ENCODE data around the gene ZNF429. TPM values are rescaled to one million over a fixed set of nuclear protein-coding genes. Genes with fewer than 3 reads are reported as not detected.

Gene ZNF429
- total RNA-seq, 1 experiment from 2014 or later, result 8.3 TPM

DNA sequence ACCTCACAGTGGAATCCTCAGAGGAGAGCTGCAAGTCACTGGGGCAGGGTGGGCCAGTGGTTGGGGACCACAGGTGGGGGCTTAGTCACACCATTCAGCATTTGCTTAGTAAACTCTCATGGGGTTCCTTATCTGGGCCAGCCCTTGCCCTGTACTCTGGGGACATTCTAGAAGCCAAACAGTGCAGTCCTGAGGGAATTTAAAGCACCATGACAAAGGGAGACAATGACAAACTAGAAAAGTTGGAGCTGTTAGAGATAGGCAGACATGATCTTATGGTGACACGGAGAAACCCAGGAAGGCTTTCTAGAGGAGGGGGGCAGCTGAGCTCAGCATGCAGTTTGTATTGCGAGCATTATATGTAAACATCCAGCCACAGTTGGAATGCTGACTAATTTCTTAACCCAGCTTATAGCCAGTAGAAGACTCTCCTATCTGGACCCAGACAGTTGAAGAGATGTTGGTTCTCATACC lies 87.6 kb downstream of the ZNF429 start:
- Histone ChIP-seq H3K36me3 (ENCODE audit: control insufficient read depth, insufficient read depth, low read length) (no peaks in the 10 kb centered on the region), H3K4me3 (ENCODE audit: low read depth in 2 of 2, low read length in 2 of 2) (no peak overlapping the region), H3K9me3 (ENCODE audit: control insufficient read depth, insufficient read depth, low read depth, low read length) (no peaks in the 10 kb centered on the region), H3K4me1 (ENCODE audit: control insufficient read depth, insufficient read depth, low read length) (no peaks in the 10 kb centered on the region), H3K27me3 (ENCODE audit: control insufficient read depth, insufficient read depth, low read length) (no peaks in the 10 kb centered on the region), H3K27ac (ENCODE audit: low read length) (no peak overlapping the region)
- intact Hi-C loops (cut with micrococcal nuclease; ENCODE audit: unreplicated experiment) (no loop called here), in situ Hi-C loops (cut with HindIII; ENCODE audit: low pct_unique_long_range_greater_than_20kb, low sequenced_read_pairs) (no loop called here)
- POLR2A ChIA-PET, result no interaction called here
- BruUV-seq (replicated peaks), result no TSS peak
- DNase-seq (ENCODE audit: low read depth, low spot score) (no peak), ATAC-seq (no peak)
- CTCF ChIA-PET, result no interaction called here
- TF ChIP-seq, protein P1, sequence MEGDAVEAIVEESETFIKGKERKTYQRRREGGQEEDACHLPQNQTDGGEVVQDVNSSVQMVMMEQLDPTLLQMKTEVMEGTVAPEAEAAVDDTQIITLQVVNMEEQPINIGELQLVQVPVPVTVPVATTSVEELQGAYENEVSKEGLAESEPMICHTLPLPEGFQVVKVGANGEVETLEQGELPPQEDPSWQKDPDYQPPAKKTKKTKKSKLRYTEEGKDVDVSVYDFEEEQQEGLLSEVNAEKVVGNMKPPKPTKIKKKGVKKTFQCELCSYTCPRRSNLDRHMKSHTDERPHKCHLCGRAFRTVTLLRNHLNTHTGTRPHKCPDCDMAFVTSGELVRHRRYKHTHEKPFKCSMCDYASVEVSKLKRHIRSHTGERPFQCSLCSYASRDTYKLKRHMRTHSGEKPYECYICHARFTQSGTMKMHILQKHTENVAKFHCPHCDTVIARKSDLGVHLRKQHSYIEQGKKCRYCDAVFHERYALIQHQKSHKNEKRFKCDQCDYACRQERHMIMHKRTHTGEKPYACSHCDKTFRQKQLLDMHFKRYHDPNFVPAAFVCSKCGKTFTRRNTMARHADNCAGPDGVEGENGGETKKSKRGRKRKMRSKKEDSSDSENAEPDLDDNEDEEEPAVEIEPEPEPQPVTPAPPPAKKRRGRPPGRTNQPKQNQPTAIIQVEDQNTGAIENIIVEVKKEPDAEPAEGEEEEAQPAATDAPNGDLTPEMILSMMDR (IDR thresholded peaks at IDR 0.05), result no peak
- TF ChIP-seq POLR2AphosphoS5 (IDR thresholded peaks at IDR 0.05; ENCODE audit: low read depth, low read length) (no peak), TCF7L2 (IDR thresholded peaks at IDR 0.05; ENCODE audit: low read depth, low read length) (no peak), SIN3A (IDR thresholded peaks at IDR 0.05; ENCODE audit: borderline replicate concordance, insufficient read depth, low read depth, low read length) (no peak)
- TF ChIP-seq, protein P2, sequence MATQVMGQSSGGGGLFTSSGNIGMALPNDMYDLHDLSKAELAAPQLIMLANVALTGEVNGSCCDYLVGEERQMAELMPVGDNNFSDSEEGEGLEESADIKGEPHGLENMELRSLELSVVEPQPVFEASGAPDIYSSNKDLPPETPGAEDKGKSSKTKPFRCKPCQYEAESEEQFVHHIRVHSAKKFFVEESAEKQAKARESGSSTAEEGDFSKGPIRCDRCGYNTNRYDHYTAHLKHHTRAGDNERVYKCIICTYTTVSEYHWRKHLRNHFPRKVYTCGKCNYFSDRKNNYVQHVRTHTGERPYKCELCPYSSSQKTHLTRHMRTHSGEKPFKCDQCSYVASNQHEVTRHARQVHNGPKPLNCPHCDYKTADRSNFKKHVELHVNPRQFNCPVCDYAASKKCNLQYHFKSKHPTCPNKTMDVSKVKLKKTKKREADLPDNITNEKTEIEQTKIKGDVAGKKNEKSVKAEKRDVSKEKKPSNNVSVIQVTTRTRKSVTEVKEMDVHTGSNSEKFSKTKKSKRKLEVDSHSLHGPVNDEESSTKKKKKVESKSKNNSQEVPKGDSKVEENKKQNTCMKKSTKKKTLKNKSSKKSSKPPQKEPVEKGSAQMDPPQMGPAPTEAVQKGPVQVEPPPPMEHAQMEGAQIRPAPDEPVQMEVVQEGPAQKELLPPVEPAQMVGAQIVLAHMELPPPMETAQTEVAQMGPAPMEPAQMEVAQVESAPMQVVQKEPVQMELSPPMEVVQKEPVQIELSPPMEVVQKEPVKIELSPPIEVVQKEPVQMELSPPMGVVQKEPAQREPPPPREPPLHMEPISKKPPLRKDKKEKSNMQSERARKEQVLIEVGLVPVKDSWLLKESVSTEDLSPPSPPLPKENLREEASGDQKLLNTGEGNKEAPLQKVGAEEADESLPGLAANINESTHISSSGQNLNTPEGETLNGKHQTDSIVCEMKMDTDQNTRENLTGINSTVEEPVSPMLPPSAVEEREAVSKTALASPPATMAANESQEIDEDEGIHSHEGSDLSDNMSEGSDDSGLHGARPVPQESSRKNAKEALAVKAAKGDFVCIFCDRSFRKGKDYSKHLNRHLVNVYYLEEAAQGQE (IDR thresholded peaks at IDR 0.05; ENCODE audit: insufficient read depth in 1 of 2, low read depth in 2 of 2, low read length in 1 of 2), result no peak

DNA sequence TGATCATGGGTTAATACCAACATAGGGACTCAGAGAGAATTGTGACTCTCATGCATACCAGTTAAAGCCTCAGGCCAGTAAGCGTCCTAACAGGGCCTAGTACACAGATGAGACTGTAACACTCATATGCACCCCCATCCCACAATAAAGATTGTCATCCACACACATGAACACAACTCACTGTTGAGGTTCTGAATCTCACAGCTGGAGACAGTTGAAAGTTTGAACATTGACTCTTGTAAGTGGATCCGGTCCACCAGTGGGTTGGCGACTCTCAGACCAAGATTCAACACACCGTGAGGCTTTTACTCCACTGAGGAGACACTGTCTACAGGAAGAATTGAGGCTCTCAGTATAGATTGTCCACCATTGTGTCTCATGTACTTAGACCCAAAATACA lies 88.1 kb downstream of the ZNF429 start:
- Histone ChIP-seq H3K27me3 (ENCODE audit: control insufficient read depth, insufficient read depth, low read length) (no peaks in the 10 kb centered on the region), H3K36me3 (ENCODE audit: control insufficient read depth, insufficient read depth, low read length) (no peaks in the 10 kb centered on the region), H3K9me3 (ENCODE audit: control insufficient read depth, insufficient read depth, low read depth, low read length) (no peaks in the 10 kb centered on the region), H3K4me3 (ENCODE audit: low read depth in 2 of 2, low read length in 2 of 2) (no peak overlapping the region), H3K27ac (ENCODE audit: low read length) (no peak overlapping the region), H3K4me1 (ENCODE audit: control insufficient read depth, insufficient read depth, low read length) (no peaks in the 10 kb centered on the region)
- ChIA-PET CTCF (no interaction called here), POLR2A (no interaction called here)
- intact Hi-C loops (cut with micrococcal nuclease; ENCODE audit: unreplicated experiment), result no loop called here
- BruUV-seq (replicated peaks), result no TSS peak
- ATAC-seq, result no peak
- in situ Hi-C loops (cut with HindIII; ENCODE audit: low pct_unique_long_range_greater_than_20kb, low sequenced_read_pairs), result no loop called here
- TF ChIP-seq TCF7L2 (IDR thresholded peaks at IDR 0.05; ENCODE audit: low read depth, low read length) (no peak), SIN3A (IDR thresholded peaks at IDR 0.05; ENCODE audit: borderline replicate concordance, insufficient read depth, low read depth, low read length) (no peak), POLR2AphosphoS5 (IDR thresholded peaks at IDR 0.05; ENCODE audit: low read depth, low read length) (no peak)
- TF ChIP-seq, protein P1 (IDR thresholded peaks at IDR 0.05), result no peak
- TF ChIP-seq, protein P2 (IDR thresholded peaks at IDR 0.05; ENCODE audit: insufficient read depth in 1 of 2, low read depth in 2 of 2, low read length in 1 of 2), result no peak
- no peak for DNase-seq (ENCODE audit: low read depth, low spot score)

Data from Panc1 (cell line).